Muscle of leg (tissue), 11 donors: ENCODE measurements around the gene IFT81. TPM values are rescaled to one million over a fixed set of nuclear protein-coding genes. Genes with fewer than 3 reads are reported as not detected.

Experiments
- DNase-seq: peaks from one replicate; pipeline ENCODE4 v3.0.0; 2013
- H3K27ac ChIP-seq: one replicate; pipeline ENCODE4 v1.5.1; 2013; ENCODE audit warnings: mild to moderate bottlenecking, low read length, control low read depth
- H3K27me3 ChIP-seq: one replicate; pipeline ENCODE4 v1.6.1; 2013; ENCODE audit warnings: low read length; ENCODE audit not compliant: control insufficient read depth, insufficient read depth
- H3K36me3 ChIP-seq: one replicate; pipeline ENCODE4 v1.6.1; 2013; ENCODE audit warnings: low read length; ENCODE audit not compliant: control insufficient read depth, insufficient read depth
- H3K4me1 ChIP-seq: one replicate; pipeline ENCODE4 v1.6.1; 2013; ENCODE audit warnings: low read length; ENCODE audit not compliant: control insufficient read depth, insufficient read depth
- H3K4me3 ChIP-seq: one replicate; pipeline ENCODE4 v1.5.1; 2013; ENCODE audit warnings: low read length, control low read depth
- H3K9me3 ChIP-seq: replicated peaks from 2 replicates; pipeline ENCODE4 v1.6.1; 2013; ENCODE audit warnings: low read depth, low read length; ENCODE audit not compliant: control insufficient read depth
- WGBS: methylation state at CpG from one replicate; pipeline ENCODE4 v1.1.5; 2013; ENCODE audit warnings: missing lambda C conversion rate; ENCODE audit not compliant: insufficient coverage; 5-methylcytosine and 5-hydroxymethylcytosine counted together
- polyA plus RNA-seq, 8 donors: library from polyadenylated mRNA; unstranded; fragments of 120-200 nt; gene quantifications; one replicate each; pipeline versions ENCODE4 v1.2.1 to v1.2.3, GENCODE V29; 2013; ENCODE audit warnings: inconsistent platforms in 1 of 8, low replicate concordance in 1 of 8; ENCODE audit not compliant: insufficient read length in 8 of 8, insufficient read depth in 1 of 8
- total RNA-seq: library from RNA; stranded (reverse); fragments of 120-200 nt; gene quantifications from one replicate; pipeline ENCODE4 v1.2.4, GENCODE V29; 2013

Gene IFT81
- total and polyA plus RNA-seq, 9 donors, result 14.0 to 19.9 (median 17.7) TPM

- DNase-seq, result no peak
- Histone ChIP-seq H3K27me3 (no peaks in the 10 kb centered on the region), H3K27ac (no peak overlapping the region), H3K9me3 (peaks cover 21% of the 10 kb centered on the region), H3K36me3 (peaks cover 25% of the 10 kb centered on the region), H3K4me1 (no peaks in the 10 kb centered on the region), H3K4me3 (no peak overlapping the region)
- WGBS, result 94% methylated on average over 2 of the region's 2 CpGs
Measured at GRCh38 chr12:110156766-110157165, 32.6 kb downstream of the IFT81 start.

GRCh38 chr12:110157539-110157938 lies 33.4 kb downstream of the IFT81 start:
- DNase-seq, result no peak
- Histone ChIP-seq H3K36me3 (peaks cover 24% of the 10 kb centered on the region), H3K4me1 (no peaks in the 10 kb centered on the region), H3K27ac (no peak overlapping the region), H3K27me3 (no peaks in the 10 kb centered on the region), H3K9me3 (peaks cover 21% of the 10 kb centered on the region), H3K4me3 (no peak overlapping the region)

- no CpG with 5 or more reads among the region's 4 CpGs for WGBS
- Histone ChIP-seq H3K36me3 (peaks cover 16% of the 10 kb centered on the region), H3K4me1 (no peaks in the 10 kb centered on the region), H3K27ac (peak overlapping the region; percentile 26), H3K27me3 (no peaks in the 10 kb centered on the region), H3K4me3 (no peak overlapping the region), H3K9me3 (peaks cover 21% of the 10 kb centered on the region)
- peak; percentile 34 for DNase-seq
Measured at GRCh38 chr12:110159671-110160245, 35.6 kb downstream of the IFT81 start.

GRCh38 chr12:110165540-110166159 lies 41.5 kb downstream of the IFT81 start:
- H3K4me3 ChIP-seq, result no peak overlapping the region
- H3K9me3 ChIP-seq, result no peaks in the 10 kb centered on the region
- DNase-seq, result no peak
- no peaks in the 10 kb centered on the region for H3K4me1 ChIP-seq
- H3K36me3 ChIP-seq, result peaks cover 7% of the 10 kb centered on the region
- no peak overlapping the region for H3K27ac ChIP-seq
- 100% methylated on average over 1 of the region's 4 CpGs for WGBS
- no peaks in the 10 kb centered on the region for H3K27me3 ChIP-seq

- no CpG with 5 or more reads among the region's 3 CpGs for WGBS
- Histone ChIP-seq H3K27me3 (no peaks in the 10 kb centered on the region), H3K9me3 (no peaks in the 10 kb centered on the region), H3K4me3 (no peak overlapping the region), H3K36me3 (peaks cover 4% of the 10 kb centered on the region), H3K27ac (no peak overlapping the region), H3K4me1 (no peaks in the 10 kb centered on the region)
- DNase-seq, result no peak
Measured at GRCh38 chr12:110168732-110169455, 44.7 kb downstream of the IFT81 start.

GRCh38 chr12:110170535-110171185 lies 46.5 kb downstream of the IFT81 start:
- no peak overlapping the region for H3K4me3 ChIP-seq
- peak overlapping the region; percentile 57 for H3K27ac ChIP-seq
- peak; percentile 41 for DNase-seq
- H3K27me3 ChIP-seq, result no peaks in the 10 kb centered on the region
- H3K4me1 ChIP-seq, result no peaks in the 10 kb centered on the region
- peaks cover 2% of the 10 kb centered on the region for H3K36me3 ChIP-seq
- no peaks in the 10 kb centered on the region for H3K9me3 ChIP-seq

GRCh38 chr12:110171186-110171538 lies 47.0 kb downstream of the IFT81 start:
- Histone ChIP-seq H3K9me3 (no peaks in the 10 kb centered on the region), H3K36me3 (no peaks in the 10 kb centered on the region), H3K27me3 (no peaks in the 10 kb centered on the region), H3K4me3 (no peak overlapping the region), H3K27ac (peak overlapping the region; percentile 57), H3K4me1 (peaks cover 4% of the 10 kb centered on the region)
- no CpG with 5 or more reads among the region's 3 CpGs for WGBS
- no peak for DNase-seq

GRCh38 chr12:110171636-110172035 lies 47.5 kb downstream of the IFT81 start:
- H3K27me3 ChIP-seq, result no peaks in the 10 kb centered on the region
- DNase-seq, result no peak
- H3K9me3 ChIP-seq, result no peaks in the 10 kb centered on the region
- H3K4me1 ChIP-seq, result peaks cover 5% of the 10 kb centered on the region
- peak overlapping the region; percentile 57 for H3K27ac ChIP-seq
- no peaks in the 10 kb centered on the region for H3K36me3 ChIP-seq
- WGBS, result 100% methylated on average over 1 of the region's 4 CpGs
- H3K4me3 ChIP-seq, result no peak overlapping the region

- H3K9me3 ChIP-seq, result no peaks in the 10 kb centered on the region
- no peak overlapping the region for H3K4me3 ChIP-seq
- DNase-seq, result no peak
- H3K36me3 ChIP-seq, result no peaks in the 10 kb centered on the region
- H3K27ac ChIP-seq, result no peak overlapping the region
- no CpG with 5 or more reads among the region's 6 CpGs for WGBS
- H3K4me1 ChIP-seq, result peaks cover 7% of the 10 kb centered on the region
- H3K27me3 ChIP-seq, result no peaks in the 10 kb centered on the region
Measured at GRCh38 chr12:110174373-110174996, 50.3 kb downstream of the IFT81 start.

- H3K4me1 ChIP-seq, result peaks cover 7% of the 10 kb centered on the region
- H3K9me3 ChIP-seq, result no peaks in the 10 kb centered on the region
- no peaks in the 10 kb centered on the region for H3K27me3 ChIP-seq
- H3K4me3 ChIP-seq, result no peak overlapping the region
- DNase-seq, result no peak
- H3K36me3 ChIP-seq, result no peaks in the 10 kb centered on the region
- no CpG with 5 or more reads among the region's 4 CpGs for WGBS
- H3K27ac ChIP-seq, result no peak overlapping the region
Measured at GRCh38 chr12:110175201-110175600, 51.0 kb downstream of the IFT81 start.
